K562 (cell line): ENCODE data around the gene NCAM2. TPM values are rescaled to one million over a fixed set of nuclear protein-coding genes. Genes with fewer than 3 reads are reported as not detected.

Experiments used
- ATAC-seq: fragments of 200-7000 bp; cut with Tn5 transposase; 3 replicates; pipeline ENCODE4 v1.9.1; 2020; ENCODE audit warnings: moderate library complexity
- BruUV-seq: library from RNA; stranded (reverse); fragments of 400-500 nt; replicated peaks from 2 replicates; lab custom pipeline; 2021; lab: Mats Ljungman, UMichigan
- CTCF ChIA-PET: fragments of 300-600 bp; formaldehyde crosslinking; extraction: SDS; loops from one replicate; lab custom pipeline; 2021; ENCODE audit warnings: low intra/inter-chr PET ratio; lab: Yijun Ruan, JAX
- POLR2A ChIA-PET: fragments of 300-600, 350-650 bp; sonication (Branson Sonifier 250); formaldehyde crosslinking; extraction: SDS; loops from one replicate; lab custom pipeline; 2021; ENCODE audit warnings: antibody characterized with exemption, inconsistent platforms; lab: Yijun Ruan, JAX
- DNase-seq, 4 experiments: peaks; one replicate each; pipeline versions ENCODE4 v3.0.0 to v3.0.0-alpha.2; 2011 to 2018; ENCODE audit warnings: low spot score in 3 of 4, mixed read lengths in 3 of 4; ENCODE audit errors: extremely low read depth in 1 of 4
- FAIRE-seq: peaks from 2 replicates; lab custom pipeline; 2011; peaks lifted over from hg19 to GRCh38; lab: Jason Lieb, UNC
- H2AFZ ChIP-seq: 2 replicates; pipeline ENCODE4 v1.6.0; 2011; ENCODE audit warnings: low read depth, low read length, control low read depth, inconsistent platforms
- H3K27ac ChIP-seq: fragments of 200-600 bp; 3 replicates; pipeline ENCODE4 v1.8.0; 2011; ENCODE audit warnings: low read depth, mild to moderate bottlenecking, control low read depth, inconsistent platforms, low read length, moderate library complexity, mixed read lengths; ENCODE audit errors: extremely low read depth
- H3K27me3 ChIP-seq, 2 experiments: fragments of 300-600 bp in 1 of 2; 2 replicates in 1 of 2; 3 replicates in 1 of 2; pipeline versions ENCODE4 v1.6.0 to v1.8.0; 2011; ENCODE audit warnings: inconsistent platforms in 2 of 2, low read length in 2 of 2, mild to moderate bottlenecking in 1 of 2, mixed read lengths in 1 of 2, moderate library complexity in 1 of 2; ENCODE audit not compliant: control insufficient read depth in 2 of 2, insufficient read depth in 2 of 2
- H3K36me3 ChIP-seq: fragments of 300-600 bp; 3 replicates; pipeline ENCODE4 v1.8.0; 2011; ENCODE audit warnings: mild to moderate bottlenecking, low read length, inconsistent platforms; ENCODE audit not compliant: control insufficient read depth, insufficient read depth
- H3K4me1 ChIP-seq, 2 experiments: fragments of 200-600 bp in 1 of 2; replicated peaks in 1 of 2; 2 replicates in 1 of 2; 3 replicates in 1 of 2; pipeline versions ENCODE4 v1.5.1 to v1.8.0; 2011; ENCODE audit warnings: inconsistent platforms in 2 of 2, low read length in 2 of 2, mild to moderate bottlenecking in 1 of 2, mixed read lengths in 1 of 2, moderate library complexity in 1 of 2; ENCODE audit not compliant: control insufficient read depth in 2 of 2, insufficient read depth in 2 of 2
- H3K4me2 ChIP-seq: 2 replicates; pipeline ENCODE4 v1.6.1; 2011; ENCODE audit warnings: low read length, control low read depth, inconsistent platforms, mixed read lengths; ENCODE audit not compliant: insufficient read depth
- H3K4me3 ChIP-seq: fragments of 200-600 bp; sonication (generic), shearing (Covaris generic); 2 replicates; pipeline ENCODE4 v1.5.1; 2016; ENCODE audit warnings: control low read depth, inconsistent platforms
- H3K79me2 ChIP-seq: fragments of 200-600 bp; 3 replicates; pipeline ENCODE4 v1.8.0; 2011; ENCODE audit warnings: low read length, inconsistent platforms; ENCODE audit not compliant: control insufficient read depth, insufficient read depth
- H3K9ac ChIP-seq, 2 experiments: 2 replicates each; pipeline versions ENCODE4 v1.6.0 to v1.6.1; 2011; ENCODE audit warnings: low read depth in 2 of 2, low read length in 2 of 2, control low read depth in 1 of 2, inconsistent platforms in 1 of 2, mild to moderate bottlenecking in 1 of 2, mixed read lengths in 1 of 2; ENCODE audit not compliant: insufficient read depth in 1 of 2
- H3K9me1 ChIP-seq: one replicate; pipeline ENCODE4 v1.6.0; 2011; ENCODE audit warnings: inconsistent platforms, mild to moderate bottlenecking, low read length, moderate library complexity; ENCODE audit not compliant: control insufficient read depth, insufficient read depth
- H3K9me3 ChIP-seq: replicated peaks from 2 replicates; pipeline ENCODE4 v1.5.1; 2011; ENCODE audit warnings: low read depth, low read length, inconsistent platforms; ENCODE audit not compliant: control insufficient read depth, insufficient read depth
- H4K20me1 ChIP-seq: replicated peaks from 2 replicates; pipeline ENCODE4 v1.6.1; 2011; ENCODE audit warnings: low read length, inconsistent platforms, mixed read lengths; ENCODE audit not compliant: control insufficient read depth, insufficient read depth
- ARID1B ChIP-seq: fragments of 450-650 bp; IDR thresholded peaks from 2 replicates; pipeline ENCODE4 v1.6.1; 2016; ENCODE audit warnings: antibody characterized with exemption, mild to moderate bottlenecking, inconsistent platforms
- DPF2 ChIP-seq: fragments of 450-650 bp; IDR thresholded peaks from 2 replicates; pipeline ENCODE4 v1.6.1; 2016
- FOXK2 ChIP-seq, 2 experiments: fragments of 450-650 bp; IDR thresholded peaks in 1 of 2; conservative IDR thresholded peaks in 1 of 2; 2 replicates each; pipeline ENCODE4 v1.6.1; 2016; ENCODE audit warnings: low read depth in 2 of 2, mild to moderate bottlenecking in 1 of 2
- GATA2 ChIP-seq: sonication (generic); formaldehyde crosslinking; IDR thresholded peaks from 2 replicates; pipeline ENCODE4 v1.4.0; 2020; ENCODE audit warnings: mild to moderate bottlenecking, missing genetic modification reagents
- KLF6 ChIP-seq: fragments of 250-450 bp; sonication (Bioruptor Pico); IDR thresholded peaks from 2 replicates; pipeline ENCODE4 v1.4.0; 2020; ENCODE audit warnings: mild to moderate bottlenecking, moderate library complexity, borderline replicate concordance
- L3MBTL2 ChIP-seq: fragments of 450-650 bp; IDR thresholded peaks from 2 replicates; pipeline ENCODE4 v1.6.1; 2016; ENCODE audit warnings: mild to moderate bottlenecking, moderate library complexity
- POLR2A ChIP-seq: fragments of 450-650 bp; conservative IDR thresholded peaks from 2 replicates; pipeline ENCODE4 v1.6.1; 2016
- RFX1 ChIP-seq: fragments of 450-650 bp; IDR thresholded peaks from 2 replicates; pipeline ENCODE4 v1.6.1; 2016; ENCODE audit warnings: mild to moderate bottlenecking, moderate library complexity
- SMARCA4 ChIP-seq: fragments of 450-650 bp; IDR thresholded peaks from 2 replicates; pipeline ENCODE4 v1.6.1; 2016
- ZNF212 ChIP-seq: fragments of 450-650 bp; formaldehyde crosslinking; IDR thresholded peaks from 2 replicates; pipeline ENCODE4 v1.4.0; 2020; ENCODE audit warnings: mild to moderate bottlenecking
- ZNF384 ChIP-seq: IDR thresholded peaks from 2 replicates; pipeline ENCODE4 v1.6.1; 2012; ENCODE audit warnings: low read depth, low read length, improper control_type of control experiment
- WGBS: fragments of 100-300 bp; shearing (Covaris generic); methylation state at CpG from one replicate; pipeline ENCODE4 v1.1.6; 2016; ENCODE audit warnings: low coverage, mixed read lengths; ENCODE audit not compliant: insufficient coverage; ENCODE audit errors: missing lambda C conversion rate; 5-methylcytosine and 5-hydroxymethylcytosine counted together
- in situ Hi-C: fragments of 300-500 bp; cut with MboI; formaldehyde crosslinking; loops from 4 replicates; pipeline ENCODE4 v1.15.0; 2018; ENCODE audit warnings: inconsistent platforms, mixed read lengths
- intact Hi-C: fragments of 100-400 bp; cut with micrococcal nuclease; formaldehyde crosslinking; loops from 2 replicates; pipeline ENCODE4 v1.14.2; 2022
- polyA plus RNA-seq, 8 experiments: library from polyadenylated mRNA; depleted of rRNA in 4 of 8; stranded (reverse) in 5 of 8; unstranded in 3 of 8; fragments of >200 nt; fragmentation: Nextera tagmentation in 2 of 8; fragmentation: Illumina TruSeq in 1 of 8; extraction: Ambion mirVana in 2 of 8; extraction: Trizol in 1 of 8; gene quantifications; 2 replicates each; pipeline versions ENCODE4 v1.2.1 to v1.2.3, GENCODE V29; 2011 to 2014; ENCODE audit warnings: inconsistent platforms in 1 of 8, missing spikeins in 1 of 8
- total RNA-seq, 7 experiments: library from RNA; depleted of rRNA in 6 of 7; stranded (reverse); fragments of >200 nt in 6 of 7; fragmentation: Illumina TruSeq in 2 of 7; extraction: Trizol in 2 of 7; gene quantifications; 2 replicates each; pipeline versions ENCODE4 v1.2.1 to v1.2.3, GENCODE V29; 2011 to 2021; ENCODE audit warnings: low replicate concordance in 1 of 7
- TF ChIP-seq, protein P1 (sequence below): fragments of 450-650 bp; IDR thresholded peaks from 2 replicates; pipeline ENCODE4 v1.6.1; 2016
- TF ChIP-seq, protein P2 (sequence below), 2 experiments: fragments of 450-650 bp in 1 of 2; sonication (generic) in 1 of 2; formaldehyde crosslinking; conservative IDR thresholded peaks; 2 replicates each; pipeline versions ENCODE4 v1.4.0 to v1.8.1; 2020 to 2022; ENCODE audit warnings: mild to moderate bottlenecking in 1 of 2, missing genetic modification reagents in 1 of 2

NCAM2 gene
- total and polyA plus RNA-seq, 9 of the 15 experiments (the other 6 are each of a cell fraction or from before 2014, with no cell fraction given) = 14.0 to 58.2 (median 27.8) TPM

DNA sequence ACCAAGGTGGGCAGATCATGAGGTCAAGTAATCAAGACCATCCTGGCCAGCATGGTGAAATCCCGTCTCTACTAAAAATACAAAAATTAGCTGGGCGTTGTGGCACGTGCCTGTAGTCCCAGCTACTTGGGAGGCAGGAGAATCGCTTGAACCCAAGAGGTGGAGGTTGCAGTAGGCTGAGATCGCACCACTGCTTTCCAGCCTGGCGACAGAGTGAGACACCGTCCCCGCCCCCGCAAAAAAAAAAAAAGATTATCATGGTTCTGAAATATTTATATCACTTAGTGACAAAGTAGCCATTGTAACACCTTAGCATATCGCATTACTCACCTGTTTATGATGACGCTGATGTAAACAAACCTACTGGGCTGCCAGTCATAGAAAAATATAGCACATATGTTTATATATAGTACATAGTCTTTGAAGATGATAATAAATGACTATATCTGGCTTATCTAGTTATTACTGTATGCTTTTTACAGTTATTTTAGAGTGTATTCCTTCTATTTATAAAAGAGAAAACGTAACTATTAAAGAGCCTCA, 160.2 kb downstream of the NCAM2 start:
- peak overlapping the region; percentile 68 for H3K27ac ChIP-seq
- CTCF ChIA-PET = no interaction called here
- peaks cover 17 to 26% of the 10 kb centered on the region in 2 experiments; a peak in 4 of 5 replicates for H3K4me1 ChIP-seq
- H3K27me3 ChIP-seq = no peaks in the 10 kb centered on the region
- in situ Hi-C loops = no loop called here
- no peak overlapping the region for H2AFZ ChIP-seq
- FAIRE-seq = no peak
- no peaks in the 10 kb centered on the region for H4K20me1 ChIP-seq
- no peaks in the 10 kb centered on the region for H3K9me1 ChIP-seq
- 28% methylated on average over 12 of the region's 12 CpGs for WGBS
- H3K9ac ChIP-seq = peak overlapping the region in 1 of 2 experiments; percentile 64; a peak in 2 of 4 replicates
- no peaks in the 10 kb centered on the region for H3K36me3 ChIP-seq
- ATAC-seq = peak; percentile 28
- H3K9me3 ChIP-seq = no peaks in the 10 kb centered on the region
- no peak overlapping the region for H3K4me3 ChIP-seq
- POLR2A ChIA-PET = interaction anchor here (1.9 kb wide), 1 partner anchor 11 kb away, joined by 4 read pairs; no protein-coding TSS in a partner anchor
- H3K4me2 ChIP-seq = peak overlapping the region; percentile 47; the same call in 1 of the 2 replicates
- BruUV-seq = no TSS peak
- DNase-seq = peak in 1 of 4 experiments; percentile 63
- peaks cover 100% of the 10 kb centered on the region for H3K79me2 ChIP-seq
- intact Hi-C loops = no loop called here
- TF ChIP-seq, protein P1, sequence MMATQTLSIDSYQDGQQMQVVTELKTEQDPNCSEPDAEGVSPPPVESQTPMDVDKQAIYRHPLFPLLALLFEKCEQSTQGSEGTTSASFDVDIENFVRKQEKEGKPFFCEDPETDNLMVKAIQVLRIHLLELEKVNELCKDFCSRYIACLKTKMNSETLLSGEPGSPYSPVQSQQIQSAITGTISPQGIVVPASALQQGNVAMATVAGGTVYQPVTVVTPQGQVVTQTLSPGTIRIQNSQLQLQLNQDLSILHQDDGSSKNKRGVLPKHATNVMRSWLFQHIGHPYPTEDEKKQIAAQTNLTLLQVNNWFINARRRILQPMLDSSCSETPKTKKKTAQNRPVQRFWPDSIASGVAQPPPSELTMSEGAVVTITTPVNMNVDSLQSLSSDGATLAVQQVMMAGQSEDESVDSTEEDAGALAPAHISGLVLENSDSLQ = peak; percentile 62
- no peak for TF ChIP-seq KLF6 (CRISPR knock-in tag)
- 0 out of 2 replicates have a peak, but pooled peaks have one; percentile 28 for TF ChIP-seq L3MBTL2
- TF ChIP-seq ZNF212 = no peak
- TF ChIP-seq ARID1B = peak; percentile 44
- TF ChIP-seq SMARCA4 = 0 out of 2 replicates have a peak, but pooled peaks have one; percentile 41
- peak; percentile 54 for TF ChIP-seq POLR2A
- TF ChIP-seq RFX1 = 0 out of 2 replicates have a peak, but pooled peaks have one; percentile 7
- TF ChIP-seq, protein P2, sequence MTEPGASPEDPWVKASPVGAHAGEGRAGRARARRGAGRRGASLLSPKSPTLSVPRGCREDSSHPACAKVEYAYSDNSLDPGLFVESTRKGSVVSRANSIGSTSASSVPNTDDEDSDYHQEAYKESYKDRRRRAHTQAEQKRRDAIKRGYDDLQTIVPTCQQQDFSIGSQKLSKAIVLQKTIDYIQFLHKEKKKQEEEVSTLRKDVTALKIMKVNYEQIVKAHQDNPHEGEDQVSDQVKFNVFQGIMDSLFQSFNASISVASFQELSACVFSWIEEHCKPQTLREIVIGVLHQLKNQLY (CRISPR knock-in tag; conservative IDR thresholded peaks at IDR 0.05) = no peak
- TF ChIP-seq FOXK2 (conservative IDR thresholded peaks at IDR 0.05 in 1 of 2, IDR thresholded peaks at IDR 0.05 in 1 of 2; ENCODE audit: low read depth in 2 of 2) = 0 out of 4 replicates have a peak, but pooled peaks of 1 of the 2 experiments have one; percentile 32
- no peak for TF ChIP-seq GATA2 (CRISPR knock-in tag)
- TF ChIP-seq ZNF384 = peak; percentile 87
- TF ChIP-seq DPF2 = peak; percentile 53
